Activated CD4-positive, alpha-beta memory T cell treated with anti-CD3 and anti-CD28 coated beads, Interleukin-2, amount 10 ng/mL, durations not matched to agents 7 days and 5 days (primary cell): ENCODE results near the gene DTX3L. TPM values are rescaled to one million over a fixed set of nuclear protein-coding genes. Genes with fewer than 3 reads are reported as not detected.

Experiments used
- CTCF ChIA-PET: fragments of 350-600 bp; sonication (Branson Sonifier 250); formaldehyde crosslinking; loops from one replicate; lab custom pipeline; 2021; ENCODE audit warnings: antibody characterized with exemption, inconsistent platforms; lab: Charles Lee
- POLR2A ChIA-PET: fragments of 350-600 bp; sonication (Branson Sonifier 250); formaldehyde crosslinking; loops from one replicate; lab custom pipeline; 2021; ENCODE audit warnings: antibody characterized with exemption; lab: Charles Lee
- DNase-seq: peaks from one replicate; pipeline ENCODE4 v3.0.0-alpha.2; 2020
- H3K27ac Mint-ChIP-seq: one replicate; pipeline ENCODE4 v1.8.0; 2021; ENCODE audit warnings: mild to moderate bottlenecking, mixed read lengths
- H3K27me3 Mint-ChIP-seq: one replicate; pipeline ENCODE4 v1.8.0; 2021; ENCODE audit warnings: mixed read lengths
- H3K36me3 Mint-ChIP-seq: one replicate; pipeline ENCODE4 v1.8.0; 2021; ENCODE audit warnings: low read depth, mixed read lengths
- H3K4me1 Mint-ChIP-seq: one replicate; pipeline ENCODE4 v1.8.0; 2021; ENCODE audit warnings: mixed read lengths
- H3K4me3 Mint-ChIP-seq: one replicate; pipeline ENCODE4 v1.8.0; 2021; ENCODE audit warnings: mild to moderate bottlenecking, mixed read lengths
- H3K9me3 Mint-ChIP-seq: one replicate; pipeline ENCODE4 v1.8.0; 2021; ENCODE audit warnings: mixed read lengths
- total RNA-seq, 2 experiments: library from RNA; stranded (reverse); gene quantifications; one replicate each; pipeline ENCODE4 v1.2.3, GENCODE V29; 2021

The DTX3L gene
- total RNA-seq, 2 experiments from 2014 or later, result 135 to 144 TPM

DNA sequence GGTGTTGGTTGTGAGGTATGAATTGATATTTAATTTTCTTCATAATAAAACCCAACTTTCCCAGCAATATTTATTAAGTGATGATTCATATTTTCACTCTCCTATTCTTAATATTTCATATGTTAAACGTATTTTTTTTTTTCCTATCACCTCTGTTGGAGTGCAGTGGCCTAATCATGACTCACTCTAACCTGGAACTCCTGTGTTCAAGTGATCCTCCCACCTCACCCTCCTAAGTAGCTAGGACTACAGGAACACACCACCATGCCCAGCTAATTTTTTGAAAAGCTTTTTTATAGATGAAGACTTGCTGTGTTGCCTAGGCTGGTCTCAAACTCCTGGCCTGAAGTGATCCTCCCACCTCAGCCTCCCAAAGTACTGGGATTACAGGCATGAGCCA, 22.0 kb downstream of the DTX3L start:
- ChIA-PET POLR2A (no interaction called here), CTCF (no interaction called here)
- DNase-seq, result no peak
- Mint-ChIP-seq H3K27ac (no peak overlapping the region), H3K9me3 (peaks cover 31% of the 10 kb centered on the region), H3K27me3 (no peaks in the 10 kb centered on the region), H3K4me3 (no peak overlapping the region), H3K36me3 (peaks cover 70% of the 10 kb centered on the region), H3K4me1 (peaks cover 37% of the 10 kb centered on the region)

DNA sequence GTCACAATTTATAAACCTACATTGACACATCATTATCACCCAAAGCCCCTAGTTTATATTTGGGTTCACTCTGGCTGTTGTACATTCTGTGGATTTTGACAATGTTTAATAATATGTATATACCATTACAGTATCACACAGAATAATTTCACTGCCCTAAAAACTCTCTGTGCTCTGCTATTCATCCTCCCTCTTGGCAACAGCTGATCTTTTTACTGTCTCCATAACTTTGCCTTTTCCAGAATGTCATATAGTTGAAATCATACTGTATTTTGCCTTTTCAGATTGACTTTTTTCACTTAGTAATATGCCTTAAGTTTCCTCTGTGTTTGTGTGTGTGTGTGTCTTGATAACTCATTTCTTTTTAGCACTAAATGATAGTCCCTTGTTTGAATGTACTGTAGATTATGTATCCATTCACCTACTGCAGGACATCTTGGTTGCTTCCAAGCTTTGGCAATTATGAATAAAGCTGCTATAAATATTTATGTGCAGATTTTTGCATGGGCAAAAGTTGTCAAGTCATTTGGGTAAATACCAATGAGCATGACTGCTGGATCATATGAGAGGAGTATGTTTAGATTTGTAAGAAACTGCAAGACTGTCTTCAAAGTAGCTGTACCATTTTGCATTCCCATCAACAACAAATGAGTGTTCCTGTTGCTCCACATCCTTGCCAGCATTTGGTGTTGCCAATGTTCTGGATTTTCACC, 22.8 kb downstream of the DTX3L start:
- peak overlapping the region; percentile 4 for H3K27ac Mint-ChIP-seq
- no peak for DNase-seq
- H3K4me3 Mint-ChIP-seq, result no peak overlapping the region
- no peaks in the 10 kb centered on the region for H3K27me3 Mint-ChIP-seq
- H3K36me3 Mint-ChIP-seq, result peaks cover 68% of the 10 kb centered on the region
- H3K4me1 Mint-ChIP-seq, result peaks cover 35% of the 10 kb centered on the region
- CTCF ChIA-PET, result interaction anchor here (0.6 to 2.0 kb wide), 3 partner anchors 26 to 93 kb away, joined by 3 to 5 read pairs (median 4); no protein-coding TSS in a partner anchor
- POLR2A ChIA-PET, result interaction anchor here (1.2 kb wide), 1 partner anchor 11 kb away, joined by 4 read pairs; no protein-coding TSS in a partner anchor
- peaks cover 24% of the 10 kb centered on the region for H3K9me3 Mint-ChIP-seq

DNA sequence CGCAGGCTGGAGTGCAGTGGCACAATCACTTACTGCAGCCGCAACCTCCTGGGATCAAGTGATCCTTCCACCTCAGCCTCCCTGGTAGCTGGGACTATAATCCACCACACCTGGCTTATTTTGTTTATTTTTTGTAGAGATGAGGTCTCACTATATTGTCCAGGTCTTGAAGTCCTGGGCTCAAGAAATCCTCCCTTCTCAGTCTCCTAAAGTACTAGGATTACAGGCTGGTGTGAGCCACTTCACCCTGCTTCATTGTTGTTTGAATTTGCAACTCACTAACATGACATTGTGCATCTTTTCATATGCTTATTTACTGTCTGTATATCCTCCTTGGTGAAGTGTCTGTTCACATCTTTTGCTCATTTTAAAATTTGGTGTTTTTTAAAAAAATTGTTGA, 23.4 kb downstream of the DTX3L start:
- peaks cover 66% of the 10 kb centered on the region for H3K36me3 Mint-ChIP-seq
- H3K27me3 Mint-ChIP-seq, result no peaks in the 10 kb centered on the region
- no peak overlapping the region for H3K4me3 Mint-ChIP-seq
- DNase-seq, result no peak
- H3K4me1 Mint-ChIP-seq, result peaks cover 35% of the 10 kb centered on the region
- POLR2A ChIA-PET, result interaction anchor here (1.2 kb wide), 1 partner anchor 12 kb away, joined by 4 read pairs; no protein-coding TSS in a partner anchor
- CTCF ChIA-PET, result interaction anchor here (0.6 to 2.0 kb wide), 3 partner anchors 26 to 92 kb away, joined by 3 to 5 read pairs (median 4); no protein-coding TSS in a partner anchor
- peaks cover 18% of the 10 kb centered on the region for H3K9me3 Mint-ChIP-seq
- no peak overlapping the region for H3K27ac Mint-ChIP-seq

DNA sequence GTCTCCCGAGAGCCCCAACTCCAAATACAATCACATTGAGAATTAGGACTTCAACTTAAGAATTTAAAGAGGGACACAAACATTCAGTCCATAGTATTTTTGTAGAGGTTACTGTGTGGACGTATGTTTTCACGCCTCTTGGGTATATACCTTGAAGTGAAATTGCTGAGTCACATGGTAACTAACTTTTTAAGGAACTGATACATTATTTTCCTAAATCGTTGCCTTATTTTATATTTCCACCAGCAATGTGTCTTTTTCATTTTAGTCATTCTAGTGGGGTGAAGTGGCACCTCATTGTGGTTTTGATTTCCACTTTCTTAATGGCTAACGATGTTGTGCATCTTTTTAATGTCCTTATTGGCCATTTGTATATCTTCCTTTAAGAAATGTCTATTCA, 25.2 kb downstream of the DTX3L start:
- Mint-ChIP-seq H3K36me3 (peaks cover 50% of the 10 kb centered on the region), H3K4me3 (no peak overlapping the region), H3K4me1 (peaks cover 28% of the 10 kb centered on the region), H3K27me3 (no peaks in the 10 kb centered on the region), H3K27ac (no peak overlapping the region), H3K9me3 (peaks cover 8% of the 10 kb centered on the region)
- DNase-seq, result no peak
- POLR2A ChIA-PET, result no interaction called here
- CTCF ChIA-PET, result no interaction called here

DNA sequence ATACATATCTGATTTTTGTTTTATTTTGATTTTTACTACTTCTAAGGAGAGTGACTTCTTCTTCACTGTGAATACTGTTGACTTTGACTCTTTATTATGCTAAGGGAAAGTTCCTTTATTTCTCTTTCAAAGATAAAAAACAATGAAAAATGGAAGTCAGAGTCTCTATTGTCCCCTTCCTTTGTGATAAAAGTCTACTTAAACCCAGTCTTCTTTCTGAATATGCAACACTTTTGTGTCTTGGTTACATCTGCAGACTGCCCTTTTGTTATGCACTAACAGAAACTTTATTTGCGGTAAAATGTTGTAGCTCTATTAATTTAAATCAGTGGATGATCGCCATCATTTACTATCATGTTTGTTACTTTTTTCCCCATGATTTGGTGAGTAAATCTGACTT, 26.5 kb downstream of the DTX3L start:
- H3K27ac Mint-ChIP-seq, result no peak overlapping the region

DNA sequence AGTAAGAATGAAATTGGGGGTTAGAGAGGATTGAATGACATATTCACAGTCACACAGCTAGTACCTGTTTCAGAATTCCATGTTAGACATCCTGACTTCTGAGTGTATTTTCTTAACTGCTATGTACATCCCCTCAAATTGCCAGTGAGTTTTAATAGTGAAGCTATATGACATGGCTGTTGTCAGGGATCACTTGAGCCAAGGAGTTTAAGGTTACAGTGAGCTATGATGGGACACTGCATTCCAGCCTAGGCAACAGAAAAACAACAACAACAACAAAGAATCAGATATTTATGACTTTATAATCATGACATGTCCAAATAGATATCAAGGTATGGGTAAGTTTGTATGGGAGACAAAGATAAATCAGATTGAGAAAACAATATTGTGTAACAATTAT, 29.9 kb downstream of the DTX3L start:
- DNase-seq, result no peak
- Mint-ChIP-seq H3K27me3 (no peaks in the 10 kb centered on the region), H3K36me3 (peaks cover 35% of the 10 kb centered on the region), H3K27ac (no peak overlapping the region), H3K4me1 (peaks cover 8% of the 10 kb centered on the region), H3K9me3 (no peaks in the 10 kb centered on the region), H3K4me3 (no peak overlapping the region)
- CTCF ChIA-PET, result interaction anchor here (0.9 to 1.3 kb wide), 3 partner anchors 19 to 210 kb away, joined by 3 read pairs; partner anchors contain the start of gene FAM162A
- POLR2A ChIA-PET, result no interaction called here

More for the DNA sequence above, 26.5 kb downstream of the DTX3L start:
- CTCF ChIA-PET, result no interaction called here
- peaks cover 22% of the 10 kb centered on the region for H3K4me1 Mint-ChIP-seq
- POLR2A ChIA-PET, result no interaction called here
- no peak for DNase-seq
- H3K36me3 Mint-ChIP-seq, result peaks cover 42% of the 10 kb centered on the region
- H3K9me3 Mint-ChIP-seq, result peaks cover under 1% of the 10 kb centered on the region
- H3K4me3 Mint-ChIP-seq, result no peak overlapping the region
- no peaks in the 10 kb centered on the region for H3K27me3 Mint-ChIP-seq

DNA sequence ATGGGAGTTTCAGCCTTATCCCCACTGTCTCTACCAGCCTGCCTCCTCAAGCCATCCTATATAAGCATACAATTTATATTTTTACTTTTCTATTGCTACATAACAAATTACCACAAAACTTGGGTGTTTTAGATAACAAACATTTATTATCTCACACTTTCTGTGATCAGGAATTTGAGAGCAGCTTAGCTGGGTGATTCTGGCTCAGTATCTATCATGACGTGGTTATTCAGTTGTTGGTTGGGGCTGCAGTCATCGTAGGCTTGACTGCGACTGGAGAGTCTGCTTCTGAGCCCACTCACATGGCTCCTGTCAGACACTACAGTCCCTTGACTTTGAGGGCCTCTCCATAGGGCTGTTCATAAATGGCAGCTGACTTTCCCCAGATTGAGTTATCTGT, 34.0 kb downstream of the DTX3L start:
- H3K36me3 Mint-ChIP-seq, result peaks cover 40% of the 10 kb centered on the region
- peaks cover 2% of the 10 kb centered on the region for H3K9me3 Mint-ChIP-seq
- ChIA-PET CTCF (interaction anchor here (1.0 kb wide), 1 partner anchor 81 kb away, joined by 3 read pairs; no protein-coding TSS in a partner anchor), POLR2A (interaction anchor here (1.2 to 1.4 kb wide), 2 partner anchors 19 to 31 kb away, joined by 3 read pairs; no protein-coding TSS in a partner anchor)
- H3K4me1 Mint-ChIP-seq, result peaks cover 5% of the 10 kb centered on the region
- no peaks in the 10 kb centered on the region for H3K27me3 Mint-ChIP-seq
- H3K4me3 Mint-ChIP-seq, result no peak overlapping the region
- no peak for DNase-seq
- no peak overlapping the region for H3K27ac Mint-ChIP-seq

DNA sequence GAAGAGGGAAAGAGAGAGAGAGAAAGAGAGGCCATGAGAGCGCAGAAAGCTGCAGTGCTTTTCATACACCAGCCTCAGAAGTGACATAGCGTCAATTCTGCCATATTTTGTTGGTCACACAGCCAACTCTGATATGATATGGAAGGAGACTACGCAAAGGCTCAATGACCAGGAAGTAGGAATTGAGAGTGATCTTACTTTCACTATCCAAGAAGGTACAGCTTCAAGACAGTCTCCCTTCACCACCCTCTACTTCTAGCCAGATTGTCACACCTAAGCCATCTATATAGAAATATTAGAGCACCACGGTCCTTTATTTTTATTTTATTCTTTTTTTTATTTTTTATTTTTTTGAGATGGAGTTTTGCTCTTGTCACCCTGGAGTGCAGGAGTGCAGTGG, 34.4 kb downstream of the DTX3L start:
- Mint-ChIP-seq H3K36me3 (peaks cover 44% of the 10 kb centered on the region), H3K27me3 (no peaks in the 10 kb centered on the region), H3K9me3 (peaks cover 2% of the 10 kb centered on the region), H3K27ac (no peak overlapping the region), H3K4me1 (peaks cover 5% of the 10 kb centered on the region), H3K4me3 (no peak overlapping the region)
- ChIA-PET POLR2A (interaction anchor here (1.2 to 1.4 kb wide), 2 partner anchors 20 to 30 kb away, joined by 3 read pairs; no protein-coding TSS in a partner anchor), CTCF (interaction anchor here (1.0 kb wide), 1 partner anchor 80 kb away, joined by 3 read pairs; no protein-coding TSS in a partner anchor)
- DNase-seq, result no peak

DNA sequence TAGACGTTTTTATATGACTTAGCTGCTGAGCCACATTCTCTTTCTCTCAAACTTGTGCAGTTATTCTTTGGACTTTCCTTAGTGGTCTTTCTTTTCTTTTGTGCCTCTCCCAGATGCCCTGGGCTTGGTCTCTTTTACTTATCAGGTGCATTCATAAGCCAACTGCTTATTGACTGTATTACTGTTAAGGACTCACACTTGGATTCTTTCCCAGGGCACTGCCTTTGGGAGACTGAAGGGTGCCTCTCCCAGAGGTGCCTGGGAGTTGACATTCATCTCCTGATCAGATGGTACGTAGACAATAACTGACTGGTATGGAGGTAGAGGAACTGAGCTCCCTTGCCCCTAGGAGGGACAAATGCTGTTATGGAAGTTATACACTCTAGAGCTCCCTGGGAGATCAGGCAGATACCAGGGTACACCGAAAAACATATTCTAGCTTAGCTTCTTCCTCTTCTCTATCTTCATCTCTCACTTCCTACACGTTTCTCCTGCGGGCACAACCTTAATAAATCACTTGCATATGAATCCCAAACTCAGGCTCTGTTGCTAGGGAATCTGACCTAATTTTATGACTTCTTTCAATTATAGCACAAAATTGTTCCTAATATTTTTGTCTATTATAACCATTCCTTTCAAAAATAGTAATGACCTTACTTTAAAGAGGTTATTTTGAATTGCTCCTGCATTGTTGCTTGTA, 38.0 kb downstream of the DTX3L start:
- no peak overlapping the region for H3K27ac Mint-ChIP-seq

DNA sequence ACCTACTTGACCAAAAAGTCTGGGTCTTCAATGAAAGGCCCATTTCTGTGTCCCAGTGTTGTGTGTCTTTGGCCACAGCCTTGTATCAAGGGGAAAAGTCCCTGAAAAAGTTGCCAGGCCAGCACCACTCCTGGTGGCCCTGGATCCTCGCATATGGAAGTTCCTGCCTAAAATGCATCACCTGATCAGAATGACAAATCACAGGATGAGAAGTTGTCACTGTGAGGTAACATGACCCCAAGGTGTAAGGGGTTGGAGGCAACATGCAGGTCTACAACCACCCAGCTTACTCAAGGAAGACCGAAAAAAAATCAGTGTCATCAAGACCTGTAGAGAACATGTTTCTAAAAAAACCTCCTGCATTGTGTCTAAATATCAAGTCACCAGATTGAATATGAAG, 38.9 kb downstream of the DTX3L start:
- Mint-ChIP-seq H3K9me3 (peaks cover 5% of the 10 kb centered on the region), H3K27ac (no peak overlapping the region), H3K27me3 (no peaks in the 10 kb centered on the region), H3K36me3 (peaks cover 53% of the 10 kb centered on the region), H3K4me3 (no peak overlapping the region), H3K4me1 (peaks cover 6% of the 10 kb centered on the region)
- POLR2A ChIA-PET, result no interaction called here
- DNase-seq, result no peak
- CTCF ChIA-PET, result no interaction called here

More for the DNA sequence above, 38.0 kb downstream of the DTX3L start:
- DNase-seq, result no peak
- POLR2A ChIA-PET, result no interaction called here
- peaks cover 45% of the 10 kb centered on the region for H3K36me3 Mint-ChIP-seq
- CTCF ChIA-PET, result no interaction called here
- H3K4me1 Mint-ChIP-seq, result peaks cover 6% of the 10 kb centered on the region
- no peak overlapping the region for H3K4me3 Mint-ChIP-seq
- H3K27me3 Mint-ChIP-seq, result no peaks in the 10 kb centered on the region
- H3K9me3 Mint-ChIP-seq, result peaks cover 5% of the 10 kb centered on the region

DNA sequence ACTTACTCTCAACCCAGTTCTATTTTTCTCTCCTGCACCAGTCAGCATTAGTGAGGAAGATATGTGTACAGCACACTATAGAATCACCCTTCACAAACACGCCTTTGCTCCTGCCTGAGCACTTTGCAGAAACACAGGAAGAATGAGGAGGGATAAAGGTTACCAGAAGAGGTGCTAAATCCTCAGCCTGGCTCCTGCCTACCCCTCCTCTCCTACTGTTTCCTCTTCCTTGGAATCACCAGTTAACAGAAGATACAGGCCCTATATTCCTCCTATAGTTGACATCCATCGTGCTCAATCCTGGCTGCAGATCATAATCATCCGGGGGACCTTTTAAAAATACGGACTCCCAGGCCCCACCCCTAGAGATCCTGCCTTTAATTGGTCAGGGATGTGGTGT, 42.2 kb downstream of the DTX3L start:
- POLR2A ChIA-PET, result no interaction called here
- H3K9me3 Mint-ChIP-seq, result peaks cover 13% of the 10 kb centered on the region
- H3K4me1 Mint-ChIP-seq, result peaks cover 22% of the 10 kb centered on the region
- no peak overlapping the region for H3K4me3 Mint-ChIP-seq
- H3K27me3 Mint-ChIP-seq, result no peaks in the 10 kb centered on the region
- no peak overlapping the region for H3K27ac Mint-ChIP-seq
- DNase-seq, result no peak
- CTCF ChIA-PET, result no interaction called here
- peaks cover 72% of the 10 kb centered on the region for H3K36me3 Mint-ChIP-seq

DNA sequence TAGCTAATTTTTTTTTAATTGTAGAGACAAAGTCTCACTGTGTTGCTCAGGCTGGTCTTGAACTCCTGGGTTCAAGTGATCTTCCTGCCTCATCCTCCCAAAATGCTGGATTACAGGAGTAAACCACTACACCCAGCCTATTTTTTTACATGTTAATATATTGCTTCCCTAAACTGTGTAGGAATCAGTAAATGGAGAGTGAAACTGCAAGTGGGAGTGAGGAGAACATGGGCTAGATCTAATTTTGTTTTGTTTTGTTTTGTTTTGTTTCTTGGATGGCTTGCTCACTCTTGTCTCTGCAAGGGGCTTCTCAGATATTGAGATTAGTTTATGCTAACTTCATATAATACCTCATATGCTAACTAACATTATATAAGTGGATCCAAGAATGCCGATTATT, 44.8 kb downstream of the DTX3L start:
- POLR2A ChIA-PET, result no interaction called here
- H3K9me3 Mint-ChIP-seq, result peaks cover 19% of the 10 kb centered on the region
- no peak overlapping the region for H3K4me3 Mint-ChIP-seq
- CTCF ChIA-PET, result no interaction called here
- H3K27me3 Mint-ChIP-seq, result no peaks in the 10 kb centered on the region
- H3K4me1 Mint-ChIP-seq, result peaks cover 23% of the 10 kb centered on the region
- no peak for DNase-seq
- peaks cover 68% of the 10 kb centered on the region for H3K36me3 Mint-ChIP-seq
- peak overlapping the region; percentile 71 for H3K27ac Mint-ChIP-seq
